RWPE2 (cell line): ENCODE results near the gene LRRC14B.
A peak's percentile ranks its signal among the peaks of the same experiment; 100 is the strongest.

Experiments used
- ATAC-seq: fragments of 200-7000 bp; cut with Tn5 transposase; 3 replicates; pipeline ENCODE4 v1.9.1; 2021; ENCODE audit warnings: low read depth
- DNase-seq: peaks from one replicate; pipeline ENCODE4 v3.0.0-alpha.2; 2020; ENCODE audit warnings: low spot score
- H3K27ac ChIP-seq: fragments of 450-650 bp; 2 replicates; pipeline ENCODE4 v1.5.1; 2017; ENCODE audit warnings: mild to moderate bottlenecking; ENCODE audit not compliant: poor library complexity, severe bottlenecking
- H3K27me3 ChIP-seq: fragments of 250-450 bp; sonication (Bioruptor Pico); 2 replicates; pipeline ENCODE4 v1.5.1; 2021; ENCODE audit warnings: mild to moderate bottlenecking, moderate library complexity; ENCODE audit not compliant: insufficient read depth, poor library complexity, severe bottlenecking
- H3K36me3 ChIP-seq: fragments of 250-450 bp; sonication (Bioruptor Pico); 2 replicates; pipeline ENCODE4 v1.5.1; 2020; ENCODE audit warnings: low read depth, mild to moderate bottlenecking, moderate library complexity
- H3K4me1 ChIP-seq: fragments of 250-450 bp; sonication (Bioruptor Pico); 2 replicates; pipeline ENCODE4 v1.5.1; 2021; ENCODE audit warnings: mild to moderate bottlenecking, moderate library complexity; ENCODE audit not compliant: insufficient read depth, poor library complexity, severe bottlenecking
- H3K4me3 ChIP-seq: fragments of 250-450 bp; sonication (Bioruptor Pico); 2 replicates; pipeline ENCODE4 v1.5.1; 2021; ENCODE audit warnings: mild to moderate bottlenecking, moderate library complexity; ENCODE audit not compliant: severe bottlenecking
- H3K9me3 ChIP-seq: fragments of 250-450 bp; sonication (Bioruptor Pico); 2 replicates; pipeline ENCODE4 v1.5.1; 2021; ENCODE audit warnings: mild to moderate bottlenecking, moderate library complexity; ENCODE audit not compliant: severe bottlenecking
- CTCF ChIP-seq: fragments of 450-650 bp; IDR thresholded peaks from one replicate; pipeline ENCODE4 v1.5.1; 2017; ENCODE audit warnings: mild to moderate bottlenecking, moderate library complexity; ENCODE audit not compliant: poor library complexity, severe bottlenecking

Gene LRRC14B

GRCh38 chr5:144941-145340, 46.4 kb upstream of the LRRC14B start:
- Histone ChIP-seq H3K27ac (no peak overlapping the region), H3K9me3 (peaks cover 14% of the 10 kb centered on the region), H3K36me3 (no peaks in the 10 kb centered on the region), H3K27me3 (no peaks in the 10 kb centered on the region), H3K4me3 (no peak overlapping the region), H3K4me1 (peaks cover 1% of the 10 kb centered on the region)
- no peak for ATAC-seq
- no peak for DNase-seq
- TF ChIP-seq CTCF, result no peak

- H3K36me3 ChIP-seq, result no peaks in the 10 kb centered on the region
Measured at GRCh38 chr5:145585-146323, 45.5 kb upstream of the LRRC14B start.

GRCh38 chr5:147751-148150, 43.5 kb upstream of the LRRC14B start:
- DNase-seq, result no peak
- H3K27ac ChIP-seq, result no peak overlapping the region
- H3K36me3 ChIP-seq, result no peaks in the 10 kb centered on the region
- H3K4me1 ChIP-seq, result peaks cover 4% of the 10 kb centered on the region
- H3K27me3 ChIP-seq, result no peaks in the 10 kb centered on the region
- H3K4me3 ChIP-seq, result no peak overlapping the region
- no peak for TF ChIP-seq CTCF
- no peak for ATAC-seq
- H3K9me3 ChIP-seq, result peaks cover 14% of the 10 kb centered on the region

More at GRCh38 chr5:145585-146323, 45.5 kb upstream of the LRRC14B start:
- ATAC-seq, result no peak
- no peak for DNase-seq
- peaks cover 14% of the 10 kb centered on the region for H3K9me3 ChIP-seq
- no peak for TF ChIP-seq CTCF
- H3K27ac ChIP-seq, result no peak overlapping the region
- no peak overlapping the region for H3K4me3 ChIP-seq
- peaks cover 4% of the 10 kb centered on the region for H3K4me1 ChIP-seq
- H3K27me3 ChIP-seq, result no peaks in the 10 kb centered on the region

GRCh38 chr5:149745-150485, 41.4 kb upstream of the LRRC14B start:
- no peak for TF ChIP-seq CTCF
- H3K27ac ChIP-seq, result no peak overlapping the region
- H3K4me3 ChIP-seq, result no peak overlapping the region
- no peak for DNase-seq
- peaks cover 4% of the 10 kb centered on the region for H3K4me1 ChIP-seq
- peak; percentile 83 for ATAC-seq
- H3K9me3 ChIP-seq, result peaks cover 14% of the 10 kb centered on the region
- H3K36me3 ChIP-seq, result no peaks in the 10 kb centered on the region
- H3K27me3 ChIP-seq, result no peaks in the 10 kb centered on the region

GRCh38 chr5:150746-151145, 40.5 kb upstream of the LRRC14B start:
- Histone ChIP-seq H3K4me1 (peaks cover 4% of the 10 kb centered on the region), H3K27me3 (no peaks in the 10 kb centered on the region), H3K9me3 (peaks cover 14% of the 10 kb centered on the region), H3K27ac (no peak overlapping the region), H3K4me3 (no peak overlapping the region), H3K36me3 (no peaks in the 10 kb centered on the region)
- no peak for DNase-seq
- no peak for ATAC-seq
- TF ChIP-seq CTCF, result no peak
